BLaER1 treated with 17β-estradiol and CSF1 and Interleukin-3, amounts not matched to agents 10 nM and 100 nM (cell line): ENCODE results near the gene EMX2.

Experiments used
- H3K27ac ChIP-seq, 11 experiments: shearing (Covaris generic); formaldehyde crosslinking; 2 replicates each; pipeline ENCODE4 v1.8.1; 2022
- H3K27me3 ChIP-seq, 11 experiments: shearing (Covaris generic); formaldehyde crosslinking; 2 replicates each; pipeline ENCODE4 v1.8.1; 2022
- H3K36me3 ChIP-seq, 11 experiments: shearing (Covaris generic); formaldehyde crosslinking; 2 replicates each; pipeline ENCODE4 v1.8.1; 2022
- H3K4me1 ChIP-seq, 10 experiments: shearing (Covaris generic); formaldehyde crosslinking; 2 replicates each; pipeline ENCODE4 v1.8.1; 2022
- H3K4me2 ChIP-seq, 11 experiments: shearing (Covaris generic); formaldehyde crosslinking; 2 replicates each; pipeline ENCODE4 v1.8.1; 2022
- H3K4me3 ChIP-seq, 10 experiments: shearing (Covaris generic); formaldehyde crosslinking; 2 replicates each; pipeline ENCODE4 v1.8.1; 2022
- H3K9ac ChIP-seq, 11 experiments: shearing (Covaris generic); formaldehyde crosslinking; 2 replicates each; pipeline ENCODE4 v1.8.1; 2022
- H3K9me3 ChIP-seq, 11 experiments: shearing (Covaris generic); formaldehyde crosslinking; replicated peaks in 1 of 11; 2 replicates each; pipeline ENCODE4 v1.8.1; 2022
- H4K20me1 ChIP-seq, 11 experiments: shearing (Covaris generic); formaldehyde crosslinking; 2 replicates each; pipeline ENCODE4 v1.8.1; 2022
- Cebpa-rat ChIP-seq, 11 experiments: shearing (Covaris generic); IDR thresholded peaks; 2 replicates each; pipeline ENCODE4 v1.8.1; 2022

The EMX2 gene

DNA sequence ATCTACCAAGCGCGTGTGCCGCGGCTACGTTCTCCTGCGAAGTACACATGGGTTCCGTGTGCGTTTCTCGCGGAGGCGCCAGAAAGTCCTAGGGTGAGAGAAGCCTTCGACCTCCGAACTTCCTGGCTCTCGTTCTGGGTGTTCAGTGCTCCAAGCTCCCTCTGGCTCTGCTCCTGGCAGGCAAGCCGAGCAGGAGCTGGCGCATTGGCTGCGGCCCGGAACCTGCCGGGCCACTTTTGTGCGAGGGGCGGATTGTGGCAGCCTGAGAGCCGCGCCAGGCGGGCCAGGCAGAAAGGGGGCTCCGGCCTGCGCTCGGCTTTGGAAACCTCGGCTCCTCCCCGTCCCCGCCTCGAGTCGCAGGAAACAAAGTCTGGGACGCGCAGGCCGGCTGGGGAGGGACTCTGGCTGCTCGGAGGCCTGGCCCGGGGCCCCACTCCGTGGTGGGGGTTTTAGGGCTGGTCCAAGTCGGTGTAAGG is 9.6 kb downstream of the EMX2 start:
- Histone ChIP-seq H3K36me3 (no peaks in the 10 kb centered on the region), H3K4me1 (peaks cover 2 to 7% (median 7%) of the 10 kb centered on the region in 10 experiments; a peak in 17 of 20 replicates), H3K27me3 (peaks cover 84 to 95% (median 92%) of the 10 kb centered on the region in 11 experiments), H4K20me1 (peaks cover 0 to 59% (median 48%) of the 10 kb centered on the region in 11 experiments; a peak in 17 of 22 replicates), H3K9me3 (peaks cover 0 to 26% (median 15%) of the 10 kb centered on the region in 11 experiments; a peak in 14 of 22 replicates), H3K27ac (no peak overlapping the region), H3K4me2 (no peak overlapping the region), H3K4me3 (no peak overlapping the region), H3K9ac (no peak overlapping the region)
- TF ChIP-seq Cebpa-rat (IDR thresholded peaks at IDR 0.05) = no peak

DNA sequence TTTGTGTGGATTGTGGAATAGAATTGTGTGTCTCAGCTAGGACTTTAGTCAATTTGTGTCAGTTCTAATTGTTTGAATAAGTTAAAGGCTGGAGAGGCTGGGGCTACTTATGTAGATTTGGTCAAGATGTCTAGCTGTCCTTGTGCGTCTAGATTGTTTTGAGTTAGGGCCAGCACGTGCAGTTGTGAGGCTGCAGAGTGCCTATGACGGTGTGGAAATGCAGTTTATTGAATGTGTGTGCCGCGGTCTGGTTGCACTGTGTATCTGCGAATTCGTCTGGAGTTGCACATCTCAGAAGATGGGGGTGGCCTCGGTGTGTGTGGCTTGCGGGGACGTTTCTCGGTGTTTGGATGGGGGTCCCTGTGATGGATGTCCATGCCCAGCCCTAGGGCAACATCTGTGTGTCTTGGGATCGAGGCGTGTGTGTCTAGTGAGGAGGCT is 10.2 kb downstream of the EMX2 start:
- peaks cover 0 to 54% (median 43%) of the 10 kb centered on the region in 11 experiments; a peak in 17 of 22 replicates for H4K20me1 ChIP-seq
- no peak for TF ChIP-seq Cebpa-rat (IDR thresholded peaks at IDR 0.05)
- peaks cover 0 to 2% (median 2%) of the 10 kb centered on the region in 10 experiments; a peak in 11 of 20 replicates for H3K4me1 ChIP-seq
- H3K9ac ChIP-seq = no peak overlapping the region
- no peak overlapping the region for H3K27ac ChIP-seq
- peaks cover 79 to 89% (median 87%) of the 10 kb centered on the region in 11 experiments for H3K27me3 ChIP-seq
- H3K9me3 ChIP-seq = peaks cover 0 to 26% (median 15%) of the 10 kb centered on the region in 11 experiments; a peak in 14 of 22 replicates
- no peaks in the 10 kb centered on the region for H3K36me3 ChIP-seq
- no peak overlapping the region for H3K4me3 ChIP-seq
- no peak overlapping the region for H3K4me2 ChIP-seq

DNA sequence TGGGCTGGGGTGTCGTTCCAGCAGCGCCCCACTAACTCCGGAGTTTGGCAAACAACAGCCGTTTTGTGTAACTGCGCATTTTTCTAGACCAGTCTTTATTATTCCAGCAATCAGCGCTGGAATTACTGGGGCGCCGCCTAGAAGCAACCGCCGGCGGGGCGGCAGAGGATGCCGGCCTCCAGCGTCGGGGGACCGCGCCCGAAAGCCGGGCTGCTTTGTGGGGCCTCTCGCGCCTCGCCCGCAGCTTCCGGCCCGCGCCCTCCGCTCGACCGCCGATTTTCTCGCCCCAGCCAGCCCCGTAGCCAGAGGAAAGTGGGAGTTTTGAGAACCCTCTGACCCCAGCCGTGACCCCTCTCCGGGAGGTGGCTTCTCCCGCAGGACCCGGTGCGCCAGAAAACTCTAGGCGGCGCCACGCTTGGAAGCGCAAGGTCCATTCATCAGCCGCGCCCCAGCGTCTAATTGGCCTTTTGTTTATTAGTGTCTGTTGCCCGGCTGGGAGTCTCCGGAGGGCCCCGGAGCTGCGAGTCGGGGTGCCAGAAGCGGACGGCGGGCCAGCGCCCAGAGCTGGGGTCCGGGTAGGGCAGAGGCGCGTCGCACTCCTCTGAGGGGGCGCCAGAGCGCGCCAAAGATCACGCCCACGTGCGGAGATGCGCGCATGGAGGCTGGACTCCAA is 10.7 kb downstream of the EMX2 start:
- Histone ChIP-seq H3K4me2 (no peak overlapping the region), H3K36me3 (no peaks in the 10 kb centered on the region), H4K20me1 (peaks cover 0 to 48% (median 37%) of the 10 kb centered on the region in 11 experiments; a peak in 17 of 22 replicates), H3K4me3 (no peak overlapping the region), H3K9me3 (peaks cover 0 to 26% (median 15%) of the 10 kb centered on the region in 11 experiments; a peak in 14 of 22 replicates), H3K9ac (no peak overlapping the region), H3K27me3 (peaks cover 73 to 84% (median 82%) of the 10 kb centered on the region in 11 experiments), H3K27ac (no peak overlapping the region), H3K4me1 (peaks cover 0 to 3% (median 2%) of the 10 kb centered on the region in 10 experiments; a peak in 7 of 20 replicates)
- TF ChIP-seq Cebpa-rat (IDR thresholded peaks at IDR 0.05) = no peak

DNA sequence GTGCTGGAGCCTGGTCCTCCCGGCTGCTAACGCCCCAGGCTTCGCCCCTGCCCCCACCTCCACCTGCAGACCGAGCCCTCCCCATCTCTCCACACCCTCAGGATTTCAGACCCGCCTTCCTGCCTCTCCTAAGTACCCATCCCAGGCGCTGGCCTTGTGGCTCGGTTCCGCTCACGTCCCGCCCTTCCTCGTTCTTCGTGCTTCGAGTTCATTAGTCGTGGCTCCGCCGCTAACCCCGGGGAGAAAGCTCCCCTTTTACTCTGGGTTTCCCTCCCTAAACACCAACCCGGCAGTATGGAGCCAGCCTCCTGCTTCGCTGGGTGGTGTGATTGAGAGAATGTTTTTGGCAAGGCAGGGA is 11.2 kb downstream of the EMX2 start:
- H3K36me3 ChIP-seq = no peaks in the 10 kb centered on the region
- no peak overlapping the region for H3K27ac ChIP-seq
- H3K9ac ChIP-seq = no peak overlapping the region
- H3K27me3 ChIP-seq = peaks cover 68 to 79% (median 76%) of the 10 kb centered on the region in 11 experiments
- H3K4me2 ChIP-seq = no peak overlapping the region
- H3K9me3 ChIP-seq = peaks cover 0 to 26% (median 15%) of the 10 kb centered on the region in 11 experiments; a peak in 14 of 22 replicates
- H4K20me1 ChIP-seq = peaks cover 0 to 44% (median 34%) of the 10 kb centered on the region in 11 experiments; a peak in 16 of 22 replicates
- peaks cover 0 to 7% (median 4%) of the 10 kb centered on the region in 10 experiments; a peak in 7 of 20 replicates for H3K4me1 ChIP-seq
- H3K4me3 ChIP-seq = no peak overlapping the region
- TF ChIP-seq Cebpa-rat (IDR thresholded peaks at IDR 0.05) = no peak

DNA sequence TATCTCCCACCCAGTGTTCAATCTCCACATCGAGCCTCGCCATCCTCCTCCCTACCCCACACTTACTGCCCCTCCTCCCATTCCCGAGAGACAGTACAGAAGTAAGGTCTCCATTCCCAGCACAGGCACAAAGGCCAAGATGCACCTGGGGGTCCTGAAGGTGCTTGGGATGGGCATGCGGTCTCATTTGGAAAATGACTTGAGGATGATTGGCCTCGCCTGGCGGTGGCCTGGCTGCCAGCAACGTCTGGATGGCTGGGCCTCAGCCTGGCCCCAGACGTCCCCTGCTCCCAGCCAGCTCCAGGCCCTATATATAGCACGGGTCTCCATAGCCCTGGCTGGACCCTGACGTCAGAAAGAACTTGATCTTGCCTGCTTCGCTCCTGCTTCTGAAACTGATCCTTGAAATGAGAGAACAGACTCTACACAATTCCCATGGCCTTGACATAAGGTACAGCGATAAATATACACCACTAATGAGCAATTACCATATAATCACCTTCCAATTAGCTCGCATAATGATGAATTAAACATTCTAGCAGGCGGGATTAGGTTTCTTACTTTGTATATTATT is 11.8 kb downstream of the EMX2 start:
- no peak overlapping the region for H3K9ac ChIP-seq
- no peak overlapping the region for H3K4me2 ChIP-seq
- H3K4me1 ChIP-seq = peaks cover 0 to 7% (median 4%) of the 10 kb centered on the region in 10 experiments; a peak in 7 of 20 replicates
- no peak overlapping the region for H3K27ac ChIP-seq
- H3K4me3 ChIP-seq = no peak overlapping the region
- H3K9me3 ChIP-seq = peaks cover 0 to 26% (median 15%) of the 10 kb centered on the region in 11 experiments; a peak in 14 of 22 replicates
- H3K36me3 ChIP-seq = no peaks in the 10 kb centered on the region
- peaks cover 62 to 73% (median 71%) of the 10 kb centered on the region in 11 experiments for H3K27me3 ChIP-seq
- no peak for TF ChIP-seq Cebpa-rat (IDR thresholded peaks at IDR 0.05)
- peaks cover 0 to 42% (median 34%) of the 10 kb centered on the region in 11 experiments; a peak in 16 of 22 replicates for H4K20me1 ChIP-seq

DNA sequence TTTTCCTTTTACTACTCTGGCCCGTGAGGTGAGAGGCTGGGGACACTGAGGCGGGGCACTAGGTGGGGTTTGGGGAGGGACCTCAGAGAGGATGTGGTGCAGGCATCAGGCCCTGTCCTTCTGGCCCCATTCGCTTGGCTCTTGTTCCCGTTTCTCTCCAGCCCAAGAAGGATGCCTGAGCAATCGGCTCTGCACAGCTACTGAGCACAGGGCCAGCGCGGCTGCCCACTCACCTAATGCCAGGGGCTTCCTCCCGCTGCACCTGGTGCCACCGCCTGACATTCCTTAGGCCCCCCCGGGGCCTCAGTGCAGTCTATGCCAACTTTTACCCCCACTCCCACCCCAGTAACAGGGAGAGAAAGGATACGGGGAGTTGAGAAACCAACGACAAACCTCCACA is 12.5 kb downstream of the EMX2 start:
- Histone ChIP-seq H3K27me3 (peaks cover 56 to 66% (median 64%) of the 10 kb centered on the region in 11 experiments), H3K27ac (no peak overlapping the region), H3K9me3 (peaks cover 0 to 26% (median 15%) of the 10 kb centered on the region in 11 experiments; a peak in 14 of 22 replicates), H4K20me1 (peaks cover 0 to 42% (median 30%) of the 10 kb centered on the region in 11 experiments; a peak in 16 of 22 replicates), H3K9ac (no peak overlapping the region), H3K36me3 (no peaks in the 10 kb centered on the region), H3K4me3 (no peak overlapping the region), H3K4me2 (no peak overlapping the region), H3K4me1 (peaks cover 0 to 7% (median 4%) of the 10 kb centered on the region in 10 experiments; a peak in 7 of 20 replicates)
- TF ChIP-seq Cebpa-rat (IDR thresholded peaks at IDR 0.05) = no peak

DNA sequence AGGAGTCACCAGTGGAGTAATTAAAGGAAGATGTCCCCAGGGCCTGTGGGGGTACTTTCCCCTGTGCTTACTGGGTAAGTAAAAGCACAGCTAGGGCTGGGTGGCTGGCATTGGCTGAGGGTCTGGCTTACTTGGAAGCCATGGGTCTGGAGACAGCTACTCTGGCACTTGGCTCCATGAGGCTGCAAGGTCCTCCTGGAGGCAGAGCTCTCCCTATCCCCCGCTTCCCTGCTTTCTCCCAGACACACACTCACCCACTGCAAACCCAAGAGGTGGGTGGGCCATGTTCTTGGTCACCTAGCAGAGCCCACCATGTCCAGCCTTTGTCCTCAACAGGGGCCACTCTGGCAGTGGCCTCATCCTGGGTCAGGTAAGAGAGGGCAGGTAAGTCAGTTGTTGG is 13.3 kb downstream of the EMX2 start:
- Histone ChIP-seq H3K27ac (no peak overlapping the region), H3K27me3 (peaks cover 47 to 58% (median 56%) of the 10 kb centered on the region in 11 experiments), H3K9me3 (peaks cover 0 to 26% (median 15%) of the 10 kb centered on the region in 11 experiments; a peak in 14 of 22 replicates), H3K36me3 (no peaks in the 10 kb centered on the region), H4K20me1 (peaks cover 0 to 36% (median 22%) of the 10 kb centered on the region in 11 experiments; a peak in 16 of 22 replicates), H3K4me3 (no peak overlapping the region), H3K4me1 (peaks cover 0 to 7% (median 4%) of the 10 kb centered on the region in 10 experiments; a peak in 7 of 20 replicates), H3K4me2 (no peak overlapping the region), H3K9ac (no peak overlapping the region)
- TF ChIP-seq Cebpa-rat (IDR thresholded peaks at IDR 0.05) = no peak

DNA sequence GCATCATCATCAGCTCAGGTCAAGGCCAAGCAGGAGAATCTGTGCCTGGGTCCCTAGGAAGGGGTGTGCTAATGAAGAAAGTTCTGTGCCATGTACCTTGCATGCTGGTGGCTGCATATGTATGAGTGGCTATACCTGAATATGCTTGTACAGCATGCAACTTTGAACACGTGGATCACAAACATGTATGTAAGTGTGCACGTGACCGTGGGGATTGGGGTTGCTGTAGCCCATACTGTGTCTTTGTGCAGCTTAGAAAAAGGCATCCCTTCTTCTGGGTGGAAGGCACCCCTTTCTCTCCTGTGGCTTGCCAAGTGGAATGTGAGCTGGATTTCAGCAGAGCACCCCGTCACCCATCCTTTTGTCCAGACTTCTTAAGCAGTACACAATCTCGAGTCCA is 13.8 kb downstream of the EMX2 start:
- H3K4me2 ChIP-seq = no peak overlapping the region
- H4K20me1 ChIP-seq = peaks cover 0 to 31% (median 18%) of the 10 kb centered on the region in 11 experiments; a peak in 16 of 22 replicates
- H3K27me3 ChIP-seq = peaks cover 42 to 53% (median 51%) of the 10 kb centered on the region in 11 experiments
- H3K9me3 ChIP-seq = peaks cover 0 to 24% (median 15%) of the 10 kb centered on the region in 11 experiments; a peak in 14 of 22 replicates
- no peaks in the 10 kb centered on the region for H3K36me3 ChIP-seq
- no peak overlapping the region for H3K27ac ChIP-seq
- no peak overlapping the region for H3K9ac ChIP-seq
- H3K4me3 ChIP-seq = no peak overlapping the region
- no peak for TF ChIP-seq Cebpa-rat (IDR thresholded peaks at IDR 0.05)
- peaks cover 0 to 7% (median 4%) of the 10 kb centered on the region in 10 experiments; a peak in 7 of 20 replicates for H3K4me1 ChIP-seq

DNA sequence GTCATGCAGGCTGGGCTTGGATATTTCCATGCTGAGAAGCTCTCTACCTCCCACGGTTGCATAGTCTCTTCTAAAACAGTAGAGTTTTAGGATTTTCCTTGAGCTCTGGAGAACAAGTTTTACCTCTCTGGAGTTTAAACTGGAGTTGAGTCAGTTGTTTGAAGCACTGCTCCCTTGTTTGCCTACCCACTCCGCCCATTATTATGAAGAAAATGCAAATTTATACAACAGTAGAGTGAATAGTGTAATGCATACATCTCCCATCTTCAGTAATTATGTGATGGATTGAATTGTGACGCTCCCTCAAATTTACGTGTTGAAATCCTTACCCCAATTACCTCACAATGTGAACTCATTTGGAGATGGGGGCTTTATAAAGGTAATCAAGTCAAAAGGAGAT is 17.2 kb downstream of the EMX2 start:
- Histone ChIP-seq H3K27me3 (peaks cover 9 to 20% (median 17%) of the 10 kb centered on the region in 11 experiments), H3K9me3 (no peaks in the 10 kb centered on the region), H3K36me3 (no peaks in the 10 kb centered on the region), H3K4me1 (peaks cover 0 to 7% (median 4%) of the 10 kb centered on the region in 10 experiments; a peak in 7 of 20 replicates), H3K9ac (no peak overlapping the region), H3K4me2 (no peak overlapping the region), H3K4me3 (no peak overlapping the region), H4K20me1 (peaks cover 0 to 6% (median 0%) of the 10 kb centered on the region in 11 experiments; a peak in 3 of 22 replicates), H3K27ac (no peak overlapping the region)
- no peak for TF ChIP-seq Cebpa-rat (IDR thresholded peaks at IDR 0.05)
